ENCODE results near the gene PKMYT1.
A peak's percentile ranks its signal among the peaks of the same experiment; 100 is the strongest.

The PKMYT1 gene

GRCh38 chr16:2980227-2981176 is at the start of gene PKMYT1:
Gene PKMYT1 (minus strand): TSS chr16:2980446. CDS start chr16:2979657, 789 bp downstream.
- peak; percentile 96 for DNase-seq (ENCODE audit: low read depth)

- no peak for DNase-seq (ENCODE audit: low read depth)
These were observed 49.4 kb upstream of the PKMYT1 start for GRCh38 chr16:3029491-3030221.

- no peak for DNase-seq (ENCODE audit: low read depth)
These were observed 48.6 kb upstream of the PKMYT1 start for GRCh38 chr16:3028716-3029319.

GRCh38 chr16:3027983-3028715 is 47.9 kb upstream of the PKMYT1 start:
- peak; percentile 86 for DNase-seq (ENCODE audit: low read depth)

DNA sequence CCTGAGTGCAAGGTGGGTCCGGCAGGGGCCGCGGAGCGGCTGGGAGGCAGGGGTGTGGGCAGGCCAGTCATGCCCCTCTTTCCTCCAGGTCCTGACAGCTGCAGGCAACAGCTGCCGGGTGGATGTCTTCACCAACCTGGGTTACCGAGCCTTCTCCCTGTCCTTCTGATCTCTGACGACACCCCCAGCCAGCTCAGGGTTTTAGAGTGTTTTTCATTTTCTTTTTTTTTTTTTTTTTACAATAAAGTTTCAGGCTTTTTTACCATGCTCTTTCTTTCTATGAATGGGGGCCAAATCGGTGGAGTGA is 47.2 kb upstream of the PKMYT1 start:
- DNase-seq (ENCODE audit: low read depth), result no peak

DNA sequence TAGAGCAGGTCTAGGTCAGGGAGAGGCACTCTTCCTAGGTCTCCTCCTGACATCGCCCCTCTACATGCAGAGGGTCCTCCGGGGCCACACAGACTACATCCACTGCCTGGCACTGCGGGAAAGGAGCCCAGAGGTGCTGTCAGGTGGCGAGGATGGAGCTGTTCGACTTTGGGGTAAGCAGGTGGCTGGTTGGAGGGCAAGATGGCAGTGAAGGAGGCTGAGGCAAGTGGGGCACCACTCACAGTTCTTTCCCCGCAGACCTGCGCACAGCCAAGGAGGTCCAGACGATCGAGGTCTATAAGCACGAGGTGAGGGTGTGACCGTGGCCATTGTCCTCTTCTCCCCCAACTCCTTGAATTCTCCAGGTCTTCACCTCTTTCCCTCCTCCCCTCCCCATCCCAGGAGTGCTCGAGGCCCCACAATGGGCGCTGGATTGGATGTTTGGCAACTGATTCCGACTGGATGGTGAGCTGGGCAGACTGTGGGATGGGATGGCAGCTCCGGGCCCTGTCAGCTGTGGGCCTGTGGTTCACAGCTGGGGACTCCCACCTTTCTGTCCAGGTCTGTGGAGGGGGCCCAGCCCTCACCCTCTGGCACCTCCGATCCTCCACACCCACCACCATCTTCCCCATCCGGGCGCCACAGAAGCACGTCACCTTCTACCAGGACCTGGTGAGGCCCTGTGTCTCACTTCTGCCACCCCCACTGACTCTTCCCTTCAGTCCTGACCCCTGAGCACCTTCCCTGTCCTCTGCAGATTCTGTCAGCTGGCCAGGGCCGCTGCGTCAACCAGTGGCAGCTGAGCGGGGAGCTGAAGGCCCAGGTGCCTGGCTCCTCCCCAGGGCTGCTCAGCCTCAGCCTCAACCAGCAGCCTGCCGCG is 46.6 kb upstream of the PKMYT1 start:
- DNase-seq (ENCODE audit: low read depth), result no peak

DNA sequence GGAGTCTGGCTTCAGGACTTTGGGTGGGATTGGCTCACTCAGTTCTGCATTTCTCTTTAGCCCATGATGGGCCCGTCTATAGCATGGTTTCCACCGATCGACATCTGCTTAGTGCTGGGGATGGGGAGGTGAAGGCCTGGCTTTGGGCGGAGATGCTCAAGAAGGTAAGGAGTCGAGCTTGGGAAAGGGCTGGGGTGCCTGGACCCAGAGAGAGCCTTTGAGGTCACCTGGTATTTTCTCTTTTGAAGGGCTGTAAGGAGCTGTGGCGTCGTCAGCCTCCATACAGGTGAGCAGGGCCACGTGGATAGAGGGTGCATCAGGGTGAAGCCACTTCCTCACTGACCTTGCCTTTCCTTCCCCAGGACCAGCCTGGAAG is 45.7 kb upstream of the PKMYT1 start:
- no peak for DNase-seq (ENCODE audit: low read depth)

GRCh38 chr16:3025032-3026002 is 45.1 kb upstream of the PKMYT1 start:
- DNase-seq (ENCODE audit: low read depth), result no peak

DNA sequence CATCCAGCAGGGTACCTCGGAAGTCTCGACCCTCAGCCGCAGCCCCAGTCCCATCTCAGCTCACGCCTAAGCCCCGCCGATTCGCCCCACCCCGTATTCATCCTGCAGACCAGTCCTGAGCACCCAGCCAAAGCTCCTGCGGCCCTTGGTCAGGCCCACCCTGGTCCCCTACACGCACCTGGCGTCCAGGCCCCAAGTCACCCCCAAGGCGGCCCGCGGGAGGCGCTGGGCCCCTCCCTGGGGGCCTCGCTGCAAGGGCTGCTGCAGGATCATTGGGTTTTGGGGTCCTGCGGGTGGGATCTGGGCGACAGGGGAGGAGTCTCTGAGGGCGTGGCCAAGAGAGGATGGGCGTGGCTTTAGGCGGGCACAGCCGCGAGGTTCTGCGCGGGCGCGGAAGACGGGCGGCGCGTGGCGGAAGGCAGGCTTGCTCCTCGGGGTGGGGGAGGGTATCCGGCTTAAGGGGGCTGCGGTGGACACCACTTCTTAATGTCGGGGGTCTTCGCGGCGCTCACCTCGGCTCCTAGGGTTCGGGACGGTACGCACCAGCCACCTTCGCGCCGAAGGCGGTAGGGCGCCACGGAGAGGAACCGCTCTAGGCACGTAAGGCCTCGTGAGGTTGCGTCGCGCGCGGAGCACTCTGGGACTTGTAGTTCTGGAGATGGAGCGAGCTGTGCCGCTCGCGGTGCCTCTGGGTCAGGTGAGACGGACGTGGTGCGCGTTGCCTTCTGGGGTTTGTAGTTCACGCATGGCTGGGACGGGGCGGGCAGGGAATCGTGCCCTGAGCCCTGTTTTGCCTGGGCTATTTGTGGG is 43.6 kb upstream of the PKMYT1 start, which contains the start of the genes HCFC1R1 and THOC6:
Gene HCFC1R1, minus strand, starts transcription at position 274 of the 810 bp plus-strand sequence. Its CDS starts 1 bp downstream, at position 273.
Gene THOC6, plus strand, starts transcription at position 367 of the 810 bp plus-strand sequence. Its CDS starts 292 bp downstream, at position 659.
- DNase-seq (ENCODE audit: low read depth), result peak; percentile 83

DNA sequence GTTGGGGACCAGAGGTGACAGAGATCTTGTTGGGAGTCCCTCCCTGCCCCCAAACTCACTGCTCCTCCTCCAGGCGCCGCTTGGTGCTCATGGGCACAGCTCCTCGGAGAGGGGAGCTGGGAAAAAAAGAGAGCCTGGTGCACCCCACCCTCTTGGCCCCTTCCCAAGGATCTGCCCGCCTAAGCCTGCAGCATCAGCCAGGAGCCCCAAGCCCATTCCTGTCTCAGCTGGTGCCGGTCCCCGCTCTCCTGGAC is 43.1 kb upstream of the PKMYT1 start:
- no peak for DNase-seq (ENCODE audit: low read depth)

GRCh38 chr16:3022684-3023414 is 42.6 kb upstream of the PKMYT1 start:
- DNase-seq (ENCODE audit: low read depth), result no peak

DNA sequence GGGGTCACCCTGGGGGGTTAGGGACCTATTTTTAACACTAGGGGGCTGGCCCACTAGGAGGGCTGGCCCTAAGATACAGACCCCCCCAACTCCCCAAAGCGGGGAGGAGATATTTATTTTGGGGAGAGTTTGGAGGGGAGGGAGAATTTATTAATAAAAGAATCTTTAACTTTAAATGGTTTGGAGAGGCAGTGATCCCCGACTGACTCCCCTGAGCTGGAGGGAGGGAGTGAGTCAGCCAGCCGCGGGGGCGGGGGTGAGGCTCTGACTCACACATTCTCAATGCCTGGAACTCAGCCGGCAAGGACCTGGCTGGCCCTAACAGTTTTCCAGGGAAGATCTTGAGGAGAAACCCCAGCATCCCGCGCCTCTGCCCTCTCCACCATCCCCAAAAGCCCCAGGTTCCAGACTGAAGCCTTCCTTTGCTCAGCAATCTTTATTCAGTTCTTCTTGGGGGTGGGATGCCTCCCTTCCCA is 42.0 kb upstream of the PKMYT1 start:
- DNase-seq (ENCODE audit: low read depth), result peak; percentile 61

DNA sequence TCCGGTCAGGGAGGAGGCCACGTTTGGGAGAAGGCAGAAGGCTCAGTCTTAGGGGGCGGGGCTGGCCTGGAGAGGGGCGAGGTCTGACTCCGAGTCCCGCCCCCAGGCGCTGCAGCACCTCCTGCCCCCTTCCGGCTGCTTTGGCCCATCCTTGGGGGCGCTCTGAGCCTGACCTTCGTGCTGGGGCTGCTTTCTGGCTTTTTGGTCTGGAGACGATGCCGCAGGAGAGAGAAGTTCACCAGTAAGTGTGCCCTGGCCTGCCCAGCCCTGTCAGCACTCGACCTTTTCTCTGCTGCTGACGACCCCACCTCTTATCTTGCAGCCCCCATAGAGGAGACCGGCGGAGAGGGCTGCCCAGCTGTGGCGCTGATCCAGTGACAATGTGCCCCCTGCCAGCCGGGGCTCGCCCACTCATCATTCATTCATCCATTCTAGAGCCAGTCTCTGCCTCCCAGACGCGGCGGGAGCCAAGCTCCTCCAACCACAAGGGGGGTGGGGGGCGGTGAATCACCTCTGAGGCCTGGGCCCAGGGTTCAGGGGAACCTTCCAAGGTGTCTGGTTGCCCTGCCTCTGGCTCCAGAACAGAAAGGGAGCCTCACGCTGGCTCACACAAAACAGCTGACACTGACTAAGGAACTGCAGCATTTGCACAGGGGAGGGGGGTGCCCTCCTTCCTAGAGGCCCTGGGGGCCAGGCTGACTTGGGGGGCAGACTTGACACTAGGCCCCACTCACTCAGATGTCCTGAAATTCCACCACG is 41.4 kb upstream of the PKMYT1 start:
- peak; percentile 46 for DNase-seq (ENCODE audit: low read depth)

DNA sequence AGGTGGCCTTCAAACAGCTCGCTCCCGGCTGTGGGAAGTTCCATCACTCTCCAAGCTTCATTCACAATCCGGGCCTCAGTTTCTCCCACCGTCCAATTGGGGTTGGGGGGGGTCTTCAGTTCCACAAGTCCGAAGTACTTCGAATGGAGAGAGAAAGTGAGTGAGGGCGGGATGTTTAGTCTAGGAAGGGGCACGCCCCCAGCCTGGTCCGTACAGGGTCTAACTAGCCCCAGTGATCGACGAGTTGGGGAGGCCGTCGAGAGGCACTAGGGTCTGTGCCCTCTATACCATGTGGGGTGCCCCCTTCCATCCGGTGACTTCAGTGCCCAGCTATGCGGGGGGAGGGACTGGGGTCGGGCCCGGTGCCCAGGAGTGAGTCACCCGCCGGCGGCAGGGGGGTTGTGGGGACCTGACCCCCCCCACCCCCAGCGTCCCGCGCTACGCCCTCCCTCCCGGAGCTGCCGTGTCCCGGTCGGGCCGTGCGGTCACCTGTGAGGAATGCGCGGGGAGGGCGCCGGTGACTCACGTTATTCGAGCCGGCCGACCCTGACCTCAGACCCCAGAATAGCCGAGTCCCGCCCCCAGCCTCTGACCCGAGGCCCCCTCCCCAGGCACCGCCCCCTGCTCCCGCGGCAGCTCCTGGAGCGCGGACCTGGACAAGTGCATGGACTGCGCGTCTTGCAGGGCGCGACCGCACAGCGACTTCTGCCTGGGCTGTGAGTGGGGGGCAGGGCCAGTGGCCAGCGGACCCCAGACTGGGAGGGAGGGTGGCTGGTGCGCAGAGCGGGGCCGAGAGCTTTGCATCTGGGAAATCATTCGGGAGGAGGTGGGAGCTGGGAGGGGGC is 40.6 kb upstream of the PKMYT1 start:
- no peak for DNase-seq (ENCODE audit: low read depth)

GRCh38 chr16:3020247-3020603 is 40.0 kb upstream of the PKMYT1 start, which contains the start of gene TNFRSF12A:
Gene TNFRSF12A (plus strand): TSS chr16:3020368. CDS start chr16:3020398, 30 bp downstream.
- peak; percentile 46 for DNase-seq (ENCODE audit: low read depth)

DNA sequence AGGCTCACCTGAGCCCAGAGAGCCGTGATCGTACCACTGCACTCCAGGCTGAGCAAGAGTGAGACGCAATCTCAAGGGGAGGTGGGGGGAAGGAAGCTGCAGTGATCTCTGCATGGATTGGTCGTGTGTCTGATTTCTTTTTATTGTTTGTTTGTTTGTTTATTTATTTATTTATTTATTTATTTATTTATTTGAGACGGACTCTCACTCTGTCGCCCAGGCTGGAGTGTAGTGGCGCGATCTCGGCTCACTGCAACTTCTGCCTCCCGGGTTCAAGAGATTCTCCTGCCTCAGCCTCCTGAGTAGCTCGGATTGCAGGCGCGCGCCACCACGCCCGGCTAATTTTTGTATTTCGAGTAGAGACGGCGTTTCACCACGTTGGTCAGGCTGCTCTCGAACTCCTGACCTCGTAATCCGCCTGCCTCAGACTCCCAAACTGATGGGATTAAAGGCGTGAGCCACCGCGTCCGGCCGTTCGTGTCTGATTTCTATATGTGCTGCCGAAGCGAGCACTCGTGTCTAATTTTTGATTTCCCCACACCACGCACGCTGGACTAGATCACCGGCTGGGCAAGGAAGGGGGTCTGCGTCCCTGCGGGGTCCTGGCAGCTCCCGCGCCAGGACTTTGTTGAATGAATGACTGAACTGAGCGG is 39.5 kb upstream of the PKMYT1 start:
- DNase-seq (ENCODE audit: low read depth), result no peak

Data from stimulated activated CD8-positive, alpha-beta memory T cell treated with anti-CD3 and anti-CD28 coated beads, Interleukin-15, amount 100 ng/mL, for 24 hours (primary cell).